GM12874 (cell line): ENCODE data around the gene ZNF43.

Source experiments
- CTCF ChIP-seq: IDR thresholded peaks from 2 replicates; pipeline ENCODE4 v1.5.1; 2011; ENCODE audit warnings: low read depth, mild to moderate bottlenecking, control low read depth, low read length, moderate library complexity; ENCODE audit not compliant: insufficient read depth

The ZNF43 gene

GRCh38 chr19:21835810-21836444 lies at the start of gene ZNF43:
ZNF43 (minus strand) TSS chr19:21836182; CDS start chr19:21836038, 144 bp downstream.
- TF ChIP-seq CTCF = no peak

DNA sequence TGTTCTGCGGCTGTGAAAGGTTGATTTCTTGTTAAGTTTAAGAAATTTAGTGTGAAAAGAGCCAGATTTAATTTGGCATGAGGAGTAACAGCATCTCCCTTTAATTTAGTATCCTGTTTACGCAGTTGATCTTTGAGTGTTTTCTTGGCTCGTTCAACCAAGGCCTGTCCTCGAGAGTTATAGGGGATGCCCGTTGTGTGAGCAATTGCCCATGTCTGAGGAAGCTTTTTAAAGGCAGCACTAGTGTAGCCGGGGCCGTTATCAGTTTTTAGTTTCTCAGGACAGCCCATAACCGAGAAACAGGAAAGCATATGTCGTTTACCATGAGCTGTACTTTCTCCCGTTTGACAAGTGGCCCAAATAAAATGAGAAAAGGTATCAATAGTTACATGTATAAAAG lies 47.5 kb upstream of the ZNF43 start:
- no peak for TF ChIP-seq CTCF

GRCh38 chr19:21878646-21879045 lies 42.7 kb upstream of the ZNF43 start:
- no peak for TF ChIP-seq CTCF

GRCh38 chr19:21877976-21878375 lies 42.0 kb upstream of the ZNF43 start:
- no peak for TF ChIP-seq CTCF

- no peak for TF ChIP-seq CTCF
These were observed 21.0 kb upstream of the ZNF43 start for GRCh38 chr19:21856773-21857514.

DNA sequence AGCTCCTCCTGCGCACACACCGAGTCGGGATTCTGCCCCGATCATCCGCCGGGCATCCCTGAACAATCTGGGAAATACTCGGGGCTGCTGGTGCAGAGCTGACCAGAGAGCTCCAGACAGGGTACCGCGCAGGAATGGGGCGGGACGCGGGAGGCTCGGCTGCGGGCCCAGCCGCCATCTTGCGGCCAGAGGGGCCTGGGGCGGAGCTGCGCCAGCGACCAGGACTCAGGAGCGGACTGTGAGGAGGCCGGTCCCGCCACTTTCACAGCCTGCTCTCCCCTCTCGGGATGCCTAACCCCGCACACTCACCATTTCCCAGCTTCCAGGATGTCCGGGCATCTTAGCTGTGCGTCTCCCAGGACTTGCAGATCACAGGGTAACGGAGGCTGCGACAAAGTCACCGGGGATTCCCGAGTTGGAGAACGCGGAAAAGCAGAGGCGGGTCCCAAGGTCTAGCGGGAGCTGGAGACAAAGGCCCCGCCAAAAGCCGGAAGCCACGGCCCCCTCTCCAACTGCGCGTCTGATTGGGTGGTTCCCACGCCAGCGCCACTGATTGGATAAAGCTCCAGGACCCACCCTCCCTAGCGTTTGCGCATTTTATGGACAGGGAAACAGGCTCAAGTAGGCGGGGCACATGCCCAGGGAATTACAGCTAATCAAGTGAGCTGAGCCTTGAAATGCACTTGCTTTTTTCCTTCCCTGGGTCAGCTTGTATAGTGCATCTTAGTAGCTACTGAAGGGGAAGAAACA lies 15.8 kb upstream of the ZNF43 start:
- TF ChIP-seq CTCF = no peak

GRCh38 chr19:21850656-21851255 lies 14.8 kb upstream of the ZNF43 start:
- no peak for TF ChIP-seq CTCF
